H9 (cell line): ENCODE data around the gene PROKR1. TPM values are rescaled to one million over a fixed set of nuclear protein-coding genes. Genes with fewer than 3 reads are reported as not detected.

Experiments used
- DNase-seq: peaks from one replicate; pipeline ENCODE4 v3.0.0-alpha.2; 2017
- H2AFZ ChIP-seq: one replicate; pipeline ENCODE4 v1.6.1; 2013; ENCODE audit warnings: mild to moderate bottlenecking, low read length, control low read depth, moderate library complexity
- H2AK5ac ChIP-seq: 2 replicates; pipeline ENCODE4 v1.6.1; 2013; ENCODE audit warnings: low read length, control low read depth, mixed read lengths; ENCODE audit not compliant: insufficient read length
- H2BK120ac ChIP-seq: one replicate; pipeline ENCODE4 v1.6.1; 2013; ENCODE audit warnings: low read depth, mild to moderate bottlenecking, low read length, control low read depth, inconsistent platforms; ENCODE audit not compliant: poor library complexity, severe bottlenecking
- H2BK12ac ChIP-seq: 2 replicates; pipeline ENCODE4 v1.6.1; 2013; ENCODE audit warnings: low read length, control low read depth, mixed read lengths, low read depth; ENCODE audit not compliant: insufficient read length
- H2BK15ac ChIP-seq: 2 replicates; pipeline ENCODE4 v1.6.1; 2013; ENCODE audit warnings: low read depth, low read length, control low read depth
- H2BK20ac ChIP-seq: one replicate; pipeline ENCODE4 v1.6.1; 2013; ENCODE audit warnings: low read depth, mild to moderate bottlenecking, low read length, control low read depth, inconsistent platforms; ENCODE audit not compliant: poor library complexity, severe bottlenecking
- H2BK5ac ChIP-seq: 2 replicates; pipeline ENCODE4 v1.6.1; 2013; ENCODE audit warnings: low read length, control low read depth, mixed read lengths; ENCODE audit not compliant: insufficient read length
- H3K14ac ChIP-seq: 2 replicates; pipeline ENCODE4 v1.6.1; 2013; ENCODE audit warnings: low read length, control low read depth; ENCODE audit not compliant: insufficient read depth
- H3K18ac ChIP-seq: 2 replicates; pipeline ENCODE4 v1.6.1; 2013; ENCODE audit warnings: low read depth, mild to moderate bottlenecking, mixed read lengths, low read length, control low read depth; ENCODE audit not compliant: insufficient read length
- H3K23ac ChIP-seq: 2 replicates; pipeline ENCODE4 v1.6.1; 2013; ENCODE audit warnings: low read length, control low read depth, mixed read lengths, low read depth; ENCODE audit not compliant: insufficient read length
- H3K23me2 ChIP-seq: 2 replicates; pipeline ENCODE4 v1.6.1; 2013; ENCODE audit warnings: low read depth, mild to moderate bottlenecking, mixed read lengths, low read length, control low read depth; ENCODE audit not compliant: insufficient read length, poor library complexity, severe bottlenecking
- H3K27ac ChIP-seq: 2 replicates; pipeline ENCODE4 v1.5.1; 2013; ENCODE audit warnings: low read length, control low read depth, mixed read lengths, low read depth; ENCODE audit not compliant: insufficient read length
- H3K27me3 ChIP-seq: 2 replicates; pipeline ENCODE4 v1.6.1; 2013; ENCODE audit warnings: low read length, control low read depth, inconsistent platforms; ENCODE audit not compliant: insufficient read depth
- H3K4ac ChIP-seq: 2 replicates; pipeline ENCODE4 v1.6.1; 2013; ENCODE audit warnings: low read depth, mild to moderate bottlenecking, control low read depth, inconsistent platforms, low read length, moderate library complexity
- H3K4me1 ChIP-seq: 2 replicates; pipeline ENCODE4 v1.6.1; 2013; ENCODE audit warnings: low read length, control low read depth, inconsistent platforms; ENCODE audit not compliant: insufficient read depth
- H3K4me2 ChIP-seq: 2 replicates; pipeline ENCODE4 v1.6.1; 2013; ENCODE audit warnings: low read length, control low read depth, mixed read lengths; ENCODE audit not compliant: insufficient read length, insufficient read depth
- H3K56ac ChIP-seq: 2 replicates; pipeline ENCODE4 v1.6.1; 2013; ENCODE audit warnings: low read depth, mild to moderate bottlenecking, mixed read lengths, low read length, control low read depth; ENCODE audit not compliant: insufficient read length
- H3K79me1 ChIP-seq: 2 replicates; pipeline ENCODE4 v1.6.1; 2013; ENCODE audit warnings: low read depth, mild to moderate bottlenecking, moderate library complexity, low read length, control low read depth, inconsistent platforms; ENCODE audit not compliant: insufficient read depth, poor library complexity, severe bottlenecking
- H3K79me2 ChIP-seq: 2 replicates; pipeline ENCODE4 v1.6.1; 2013; ENCODE audit warnings: low read length, control low read depth, inconsistent platforms; ENCODE audit not compliant: insufficient read depth
- H3K9ac ChIP-seq: 2 replicates; pipeline ENCODE4 v1.6.1; 2013; ENCODE audit warnings: low read length, control low read depth, mixed read lengths; ENCODE audit not compliant: insufficient read length; ENCODE audit errors: extremely low read depth
- H3K9me3 ChIP-seq: one replicate; pipeline ENCODE4 v1.6.1; 2013; ENCODE audit warnings: low read depth, low read length, inconsistent platforms; ENCODE audit not compliant: control insufficient read depth
- H3T11ph ChIP-seq: one replicate; pipeline ENCODE4 v1.6.1; 2013; ENCODE audit warnings: mild to moderate bottlenecking, low read length, control low read depth, inconsistent platforms
- H4K20me1 ChIP-seq: one replicate; pipeline ENCODE4 v1.6.1; 2013; ENCODE audit not compliant: control insufficient read depth, insufficient read length, insufficient read depth
- H4K5ac ChIP-seq: 2 replicates; pipeline ENCODE4 v1.6.1; 2013; ENCODE audit warnings: low read depth, mild to moderate bottlenecking, mixed read lengths, low read length, control low read depth; ENCODE audit not compliant: insufficient read length
- H4K8ac ChIP-seq: replicated peaks from 2 replicates; pipeline ENCODE4 v1.6.1; 2013; ENCODE audit warnings: low read length, control low read depth, mixed read lengths, low read depth; ENCODE audit not compliant: insufficient read length
- H4K91ac ChIP-seq: 2 replicates; pipeline ENCODE4 v1.6.1; 2013; ENCODE audit warnings: low read depth, mild to moderate bottlenecking, moderate library complexity, mixed read lengths, low read length, control low read depth; ENCODE audit not compliant: insufficient read length
- H3K27ac Mint-ChIP-seq, 3 experiments: 2 replicates in 2 of 3; 3 replicates in 1 of 3; pipeline ENCODE4 v1.8.0; 2020 to 2021; ENCODE audit warnings: mixed read lengths in 3 of 3, mild to moderate bottlenecking in 1 of 3, moderate library complexity in 1 of 3
- H3K27me3 Mint-ChIP-seq: 2 replicates; pipeline ENCODE4 v1.8.0; 2021; ENCODE audit warnings: low read depth, mild to moderate bottlenecking, moderate library complexity, mixed read lengths
- H3K36me3 Mint-ChIP-seq, 3 experiments: 2 replicates in 2 of 3; 3 replicates in 1 of 3; pipeline ENCODE4 v1.8.0; 2020 to 2021; ENCODE audit warnings: low read depth in 3 of 3, mixed read lengths in 3 of 3; ENCODE audit not compliant: insufficient read depth in 1 of 3
- H3K4me1 Mint-ChIP-seq, 2 experiments: 2 replicates each; pipeline ENCODE4 v1.8.0; 2020; ENCODE audit warnings: mixed read lengths in 2 of 2
- H3K4me3 Mint-ChIP-seq, 2 experiments: 2 replicates in 1 of 2; 3 replicates in 1 of 2; pipeline ENCODE4 v1.8.0; 2020 to 2021; ENCODE audit warnings: mild to moderate bottlenecking in 2 of 2, mixed read lengths in 2 of 2, moderate library complexity in 1 of 2
- H3K9me3 Mint-ChIP-seq, 2 experiments: 2 replicates in 1 of 2; 3 replicates in 1 of 2; pipeline ENCODE4 v1.8.0; 2020; ENCODE audit warnings: mild to moderate bottlenecking in 2 of 2, mixed read lengths in 2 of 2, moderate library complexity in 1 of 2
- WGBS: extraction: QIAGEN DNeasy Blood & Tissue Kit; methylation state at CpG from one replicate; pipeline ENCODE4 v1.1.7; 2013; ENCODE audit warnings: missing lambda C conversion rate, low lambda C conversion rate, mixed read lengths; ENCODE audit not compliant: insufficient read length; ENCODE audit errors: extremely low coverage; 5-methylcytosine and 5-hydroxymethylcytosine counted together
- total RNA-seq: library from RNA; stranded (reverse); gene quantifications from 2 replicates; pipeline ENCODE4 v1.2.1, GENCODE V29; 2021
- TF ChIP-seq, protein P1 (sequence below): fragments of 200-600 bp; sonication (generic); conservative IDR thresholded peaks from 3 replicates; pipeline ENCODE4 v1.8.0; 2021; ENCODE audit warnings: antibody characterized with exemption, mild to moderate bottlenecking

The PROKR1 gene
- total RNA-seq, 1 experiment from 2014 or later = 1.5 TPM

DNA sequence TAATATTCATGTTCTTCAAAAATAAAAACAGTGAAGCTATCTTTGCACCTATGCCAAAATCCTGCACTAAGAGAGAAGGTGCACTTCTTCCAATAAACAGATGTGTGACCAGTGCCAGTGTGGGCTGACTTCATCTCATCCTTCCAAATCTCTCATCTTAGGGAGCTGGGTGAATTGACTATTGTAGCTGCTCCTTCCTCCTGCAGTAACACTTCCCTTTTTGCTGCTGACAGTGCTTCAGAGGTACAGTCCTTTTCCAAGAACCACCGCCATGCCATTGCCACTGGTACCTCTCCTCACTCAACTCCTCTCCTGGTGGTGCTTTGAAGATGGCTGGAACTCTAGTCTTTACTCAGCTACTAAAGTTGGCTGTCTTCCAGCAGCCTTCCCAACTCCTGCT is 49.1 kb downstream of the PROKR1 start:
- no peak overlapping the region for H3K56ac ChIP-seq
- no peak overlapping the region for H3K4me2 ChIP-seq
- H4K8ac ChIP-seq = no peak overlapping the region
- H2BK12ac ChIP-seq = no peak overlapping the region
- TF ChIP-seq, protein P1, sequence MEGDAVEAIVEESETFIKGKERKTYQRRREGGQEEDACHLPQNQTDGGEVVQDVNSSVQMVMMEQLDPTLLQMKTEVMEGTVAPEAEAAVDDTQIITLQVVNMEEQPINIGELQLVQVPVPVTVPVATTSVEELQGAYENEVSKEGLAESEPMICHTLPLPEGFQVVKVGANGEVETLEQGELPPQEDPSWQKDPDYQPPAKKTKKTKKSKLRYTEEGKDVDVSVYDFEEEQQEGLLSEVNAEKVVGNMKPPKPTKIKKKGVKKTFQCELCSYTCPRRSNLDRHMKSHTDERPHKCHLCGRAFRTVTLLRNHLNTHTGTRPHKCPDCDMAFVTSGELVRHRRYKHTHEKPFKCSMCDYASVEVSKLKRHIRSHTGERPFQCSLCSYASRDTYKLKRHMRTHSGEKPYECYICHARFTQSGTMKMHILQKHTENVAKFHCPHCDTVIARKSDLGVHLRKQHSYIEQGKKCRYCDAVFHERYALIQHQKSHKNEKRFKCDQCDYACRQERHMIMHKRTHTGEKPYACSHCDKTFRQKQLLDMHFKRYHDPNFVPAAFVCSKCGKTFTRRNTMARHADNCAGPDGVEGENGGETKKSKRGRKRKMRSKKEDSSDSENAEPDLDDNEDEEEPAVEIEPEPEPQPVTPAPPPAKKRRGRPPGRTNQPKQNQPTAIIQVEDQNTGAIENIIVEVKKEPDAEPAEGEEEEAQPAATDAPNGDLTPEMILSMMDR = no peak
- no peaks in the 10 kb centered on the region for H3K23me2 ChIP-seq
- Mint-ChIP-seq H3K4me1 (peaks cover 31 to 40% of the 10 kb centered on the region in 2 experiments), H3K9me3 (peaks cover 12% of the 10 kb centered on the region in 2 experiments), H3K27me3 (no peaks in the 10 kb centered on the region; the same call in 1 of the 2 replicates), H3K36me3 (peaks cover 19 to 33% (median 32%) of the 10 kb centered on the region in 3 experiments), H3K4me3 (no peak overlapping the region; a peak in 1 of 5 replicates), H3K27ac (no peak overlapping the region)
- no peak overlapping the region for H3T11ph ChIP-seq
- H3K9ac ChIP-seq = no peak overlapping the region
- H3K4ac ChIP-seq = no peak overlapping the region
- no peak overlapping the region for H2BK15ac ChIP-seq
- no peak overlapping the region for H4K5ac ChIP-seq
- H3K27me3 ChIP-seq = no peaks in the 10 kb centered on the region
- no peak for DNase-seq
- no peak overlapping the region for H3K14ac ChIP-seq
- H2AFZ ChIP-seq = no peak overlapping the region
- no peaks in the 10 kb centered on the region for H3K79me2 ChIP-seq
- H2BK5ac ChIP-seq = no peak overlapping the region
- peaks cover 4% of the 10 kb centered on the region; the same call in 1 of the 2 replicates for H3K4me1 ChIP-seq
- H3K27ac ChIP-seq = no peak overlapping the region
- no peak overlapping the region for H2AK5ac ChIP-seq
- H3K79me1 ChIP-seq = no peaks in the 10 kb centered on the region
- H4K91ac ChIP-seq = no peak overlapping the region
- H2BK20ac ChIP-seq = no peak overlapping the region
- no peak overlapping the region for H3K18ac ChIP-seq
- WGBS = no CpG with 5 or more reads among the region's 1 CpG
- H2BK120ac ChIP-seq = no peak overlapping the region
- no peaks in the 10 kb centered on the region for H4K20me1 ChIP-seq
- no peak overlapping the region for H3K23ac ChIP-seq
- no peaks in the 10 kb centered on the region for H3K9me3 ChIP-seq
